Pulmonary artery endothelial cell (primary cell): ENCODE data around the gene CD164L2. TPM values are rescaled to one million over a fixed set of nuclear protein-coding genes. Genes with fewer than 3 reads are reported as not detected.
"Not testable (repeated sequence)": the region's sequence is repeated elsewhere in the genome, so short reads cannot be mapped to it uniquely, and the experiment has no call there.

Experiments
- DNase-seq: peaks from one replicate; pipeline ENCODE4 v3.0.0-alpha.2; 2011; ENCODE audit warnings: low read depth, low spot score
- total RNA-seq: library from RNA; depleted of rRNA; stranded (reverse); fragments of >200 nt; gene quantifications from 2 replicates; pipeline ENCODE4 v1.2.3, GENCODE V29; 2014

The CD164L2 gene
- not detected in 2 replicates for total RNA-seq

DNA sequence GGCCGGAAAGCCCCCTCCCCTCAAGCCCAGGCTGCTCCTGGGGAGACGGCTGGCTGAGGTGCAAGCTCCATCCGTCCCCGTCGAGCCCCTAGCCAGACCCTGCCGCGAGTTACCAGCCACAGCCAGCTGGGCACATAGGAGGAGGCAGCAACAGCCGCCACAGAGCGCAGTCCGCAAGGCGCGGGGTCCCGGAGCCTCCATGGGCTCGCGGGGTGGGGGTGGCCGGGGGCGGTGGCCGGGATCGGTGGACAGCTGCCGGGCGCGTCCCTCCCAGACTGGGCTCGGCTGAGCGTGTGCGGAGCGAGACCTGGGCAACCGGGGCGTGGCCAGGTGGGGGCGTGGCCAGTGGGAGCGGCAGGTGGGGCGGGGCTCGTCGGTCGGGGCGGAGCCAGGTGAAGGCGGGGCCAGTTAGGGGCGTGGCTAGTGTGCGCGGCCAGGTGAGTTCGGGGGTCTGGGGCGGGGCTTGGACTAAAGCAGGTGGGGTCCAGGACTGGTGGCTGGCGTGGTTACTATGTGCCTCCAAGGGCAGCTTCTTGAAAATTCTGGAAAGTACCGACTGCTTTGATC is at the start of gene CD164L2:
TSS of gene CD164L2 (minus strand) at position 295 of the 567 bp plus-strand sequence. CDS start at position 201, 94 bp downstream.
- no peak for DNase-seq

DNA sequence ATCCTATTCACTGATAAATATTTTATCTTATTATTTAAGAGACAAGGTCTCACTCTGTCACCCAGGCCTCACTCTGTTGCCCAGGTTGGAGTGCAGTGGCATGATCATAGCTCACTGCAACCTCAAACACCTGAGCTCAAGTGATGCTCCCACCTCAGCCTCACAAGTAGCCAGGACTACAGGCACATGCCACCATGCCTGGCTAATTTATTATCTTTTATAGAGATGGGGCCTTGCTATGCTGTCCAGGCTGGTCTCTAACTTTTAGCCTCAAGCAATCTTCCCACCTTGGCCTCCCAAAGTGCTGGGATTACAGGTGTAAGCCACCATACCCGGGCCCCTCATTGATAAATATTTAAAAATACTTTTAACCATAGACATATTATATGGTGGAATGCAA is 49.6 kb upstream of the CD164L2 start:
- DNase-seq: not testable (repeated sequence)

DNA sequence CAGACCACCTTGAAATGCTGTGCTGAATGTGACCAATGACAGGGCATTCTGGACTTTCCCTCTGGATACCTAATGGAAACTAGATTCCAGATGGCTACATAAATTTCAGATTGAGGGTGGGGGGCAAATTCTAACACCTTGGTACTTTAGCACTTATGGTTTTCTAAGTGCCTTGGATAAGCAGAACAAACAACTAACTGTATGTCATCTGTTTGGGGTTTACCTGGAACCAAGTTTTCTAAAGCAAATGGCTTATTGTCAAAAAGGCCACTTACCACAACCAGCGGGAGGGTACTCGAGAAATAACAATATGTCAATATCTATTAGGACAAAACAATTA is 48.4 kb upstream of the CD164L2 start:
- DNase-seq: no peak

DNA sequence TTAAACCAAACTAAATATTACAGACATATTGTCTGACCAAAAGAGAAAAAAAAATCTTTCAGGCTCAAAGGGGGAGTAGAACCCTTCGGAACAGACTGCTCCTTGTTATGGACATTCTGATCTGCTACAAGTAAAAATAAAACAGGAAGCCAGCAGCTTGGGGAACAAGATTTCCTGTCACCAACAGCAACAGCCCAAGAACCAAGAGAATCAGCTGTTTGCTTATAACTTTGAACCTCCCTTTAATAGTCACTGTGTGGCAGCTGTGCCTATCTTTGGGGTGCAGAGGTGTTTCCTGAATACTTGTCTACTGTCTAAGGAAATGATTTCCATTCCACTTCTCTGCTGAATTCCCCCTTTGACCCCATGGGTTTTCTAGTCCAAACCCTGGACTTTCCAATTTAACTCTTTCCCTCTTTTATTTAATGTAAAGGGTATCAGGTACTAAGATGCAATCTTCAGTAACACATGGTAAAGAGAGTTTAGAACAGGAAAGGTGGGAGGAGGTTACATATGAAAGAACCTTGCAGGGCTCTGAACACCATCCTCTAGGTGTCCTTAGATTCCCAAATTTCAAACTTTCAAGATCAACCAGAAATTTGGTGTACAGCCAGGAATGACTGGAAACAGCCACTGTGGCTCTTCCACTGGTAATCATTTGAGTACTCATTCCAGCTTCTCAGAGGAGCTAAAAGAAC is 47.9 kb upstream of the CD164L2 start:
- DNase-seq: peak; percentile 66

DNA sequence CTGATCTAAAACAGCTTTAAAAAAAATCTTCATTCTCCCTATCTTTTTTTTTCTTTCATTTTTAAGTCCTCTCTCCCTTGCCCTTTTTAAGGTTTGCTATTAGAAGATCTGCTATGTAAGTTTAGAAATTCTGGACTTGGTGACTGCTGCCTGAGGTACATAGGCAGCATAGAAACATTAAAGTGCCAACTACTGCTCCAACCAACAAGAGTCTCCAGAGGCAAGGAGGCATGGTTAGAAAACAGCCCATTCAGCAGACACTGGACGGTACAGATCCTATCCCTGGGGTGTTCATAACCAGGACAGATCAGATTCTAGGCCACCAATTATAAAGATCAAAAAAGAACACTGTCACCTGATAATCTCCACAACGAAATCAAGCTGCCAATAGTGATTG is 45.9 kb upstream of the CD164L2 start:
- no peak for DNase-seq

DNA sequence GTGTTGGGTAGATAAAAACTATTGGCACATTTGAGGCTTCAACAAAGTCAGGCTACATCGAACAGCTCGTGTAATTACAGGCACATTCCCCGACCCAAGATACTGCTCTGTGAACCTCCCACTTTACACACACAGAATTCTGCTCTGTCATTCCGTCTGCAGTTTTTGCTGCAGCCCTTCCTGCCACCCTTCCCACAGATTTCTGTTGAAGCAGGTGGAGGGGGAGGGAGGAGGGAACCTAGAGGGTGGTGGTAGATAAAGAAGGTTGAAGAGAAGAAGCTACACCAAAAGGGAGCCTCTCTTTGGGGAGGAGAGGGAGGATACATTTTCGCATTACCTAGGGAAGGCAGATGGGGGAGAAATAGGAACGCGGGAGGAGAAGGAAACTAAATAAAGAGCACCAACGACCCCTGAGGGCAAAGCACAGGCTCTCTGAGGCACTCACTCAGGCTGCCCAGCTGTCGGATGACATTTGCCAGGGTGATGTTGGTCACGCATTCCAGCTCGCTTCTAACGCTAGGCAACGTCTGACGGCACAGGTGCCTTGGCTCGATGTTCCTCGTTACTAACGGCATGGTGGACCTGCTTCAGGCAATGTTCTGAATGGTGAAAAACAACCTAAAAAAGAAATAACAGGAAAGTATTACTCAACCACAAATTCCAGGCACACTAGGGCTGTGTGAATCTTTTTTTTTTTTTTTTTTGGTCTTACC is 45.3 kb upstream of the CD164L2 start:
- DNase-seq: peak; percentile 73

DNA sequence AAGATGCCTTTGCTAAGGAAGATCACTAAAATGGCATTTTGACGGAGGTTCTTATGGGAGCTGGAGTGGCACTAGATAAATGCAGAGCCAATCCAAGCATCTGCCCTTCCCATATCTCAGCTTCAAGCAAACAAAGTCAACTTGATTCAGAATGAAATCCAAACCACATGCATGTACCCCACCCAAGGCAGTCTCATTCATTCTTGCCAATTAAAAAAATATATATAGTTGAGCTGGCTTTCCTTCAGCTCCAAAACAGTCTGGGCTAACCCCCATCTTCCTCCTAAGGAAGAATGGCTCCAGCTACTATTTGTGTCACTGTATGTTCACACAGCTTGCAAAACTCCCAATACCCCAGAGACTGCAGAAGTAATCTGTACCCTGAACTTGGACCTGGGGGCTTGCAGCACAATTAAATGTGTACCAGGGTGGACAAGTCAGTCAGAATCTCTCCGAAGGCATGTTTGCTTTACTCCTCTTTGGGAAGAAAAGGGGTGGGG is 44.7 kb upstream of the CD164L2 start:
- no peak for DNase-seq

DNA sequence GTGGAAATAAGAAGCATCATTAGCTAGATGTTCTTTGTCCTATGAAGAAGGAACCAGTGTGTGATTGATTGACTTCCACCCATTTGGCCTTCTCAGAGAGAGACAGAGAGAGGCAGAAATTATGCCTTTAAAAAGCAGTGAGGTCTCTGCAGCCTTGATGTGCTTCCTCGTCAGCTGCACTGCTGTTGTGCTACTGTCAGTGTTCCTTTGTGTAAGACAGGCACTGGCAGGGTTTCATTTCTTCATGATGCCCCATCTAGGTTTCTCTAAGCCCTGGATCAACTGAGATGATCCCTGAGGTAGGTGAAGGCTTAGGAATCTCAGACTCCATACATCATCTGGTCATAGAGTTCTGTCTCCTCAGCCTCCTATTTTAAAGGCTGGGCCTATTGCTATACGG is 44.2 kb upstream of the CD164L2 start:
- no peak for DNase-seq

DNA sequence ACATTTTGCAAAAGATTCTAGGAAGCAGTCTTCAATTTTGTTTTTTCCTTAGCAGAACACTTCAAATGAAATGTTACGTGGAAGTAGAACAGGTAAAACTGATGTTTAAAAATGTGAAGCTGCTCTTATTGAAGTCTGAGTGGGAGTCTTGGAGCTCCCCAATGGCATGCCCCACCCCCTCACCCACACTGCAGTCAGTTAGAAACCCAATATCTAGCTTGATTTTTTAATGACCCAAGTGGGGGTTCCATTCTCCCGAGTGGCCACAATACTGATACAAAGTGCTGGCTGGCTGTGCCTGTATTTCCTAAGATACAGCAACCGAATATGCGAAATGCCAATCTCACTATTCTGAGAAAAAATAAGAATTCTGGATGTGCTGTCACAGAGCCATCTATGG is 40.6 kb upstream of the CD164L2 start:
- no peak for DNase-seq

DNA sequence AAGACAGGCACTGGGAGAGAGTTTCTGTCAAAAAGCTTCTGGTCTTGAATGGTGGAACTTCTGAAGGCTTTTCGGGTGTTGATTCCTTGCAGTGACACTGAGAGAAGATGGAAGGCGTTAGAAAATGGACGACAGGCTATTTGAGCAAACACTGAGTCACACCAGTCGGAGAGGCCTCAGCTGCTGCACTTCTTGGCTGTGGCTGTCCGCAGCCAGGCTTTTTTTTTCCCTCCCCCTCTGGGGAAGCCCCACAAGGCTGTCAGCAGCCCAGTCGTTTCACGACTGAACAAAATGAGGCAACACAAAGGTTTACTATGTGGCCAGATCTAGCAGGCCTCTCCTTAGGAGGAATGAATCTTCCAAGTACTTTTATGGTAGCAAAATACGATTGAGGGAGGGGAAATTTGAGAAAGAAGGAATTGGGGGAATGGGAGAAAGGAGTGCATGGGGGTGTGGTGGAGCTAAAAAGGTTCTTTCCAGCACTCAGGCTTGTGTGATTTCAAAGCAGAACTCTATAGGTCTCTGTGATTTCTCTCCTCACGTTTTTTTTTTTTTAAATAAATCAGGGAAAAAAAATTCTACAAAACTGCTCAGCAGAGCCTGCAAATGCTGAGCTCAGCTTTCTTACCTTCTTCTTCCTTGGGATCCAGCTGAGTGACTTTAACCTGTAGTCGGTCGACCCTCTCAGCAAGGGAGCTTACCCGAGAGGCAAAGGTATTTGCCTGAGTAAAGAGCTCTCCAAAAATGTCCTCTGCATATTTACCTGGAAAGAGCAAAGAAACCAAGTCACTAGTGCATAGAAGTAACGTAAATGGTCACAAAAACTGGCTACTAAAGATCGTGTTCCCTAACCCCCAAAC is 35.4 kb upstream of the CD164L2 start:
- DNase-seq: peak; percentile 57

DNA sequence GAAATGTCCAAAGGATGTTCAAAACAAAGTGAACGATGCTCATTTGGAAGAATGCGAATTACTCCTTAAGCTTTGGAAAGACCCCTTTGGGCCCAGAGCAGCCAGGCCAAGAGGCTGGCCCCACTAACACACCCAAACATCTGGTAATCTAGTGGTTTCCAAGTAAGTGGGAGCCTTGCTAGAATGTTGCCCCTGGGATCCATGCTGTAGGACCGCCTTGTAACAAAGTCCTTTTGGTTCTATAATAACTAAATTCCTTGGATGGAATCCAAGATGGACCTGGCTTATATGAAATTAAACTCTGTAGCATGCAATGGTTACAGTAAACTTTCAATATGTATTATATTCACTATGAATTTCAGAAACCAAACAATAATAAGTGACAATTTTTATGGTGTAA is 34.6 kb upstream of the CD164L2 start:
- no peak for DNase-seq

DNA sequence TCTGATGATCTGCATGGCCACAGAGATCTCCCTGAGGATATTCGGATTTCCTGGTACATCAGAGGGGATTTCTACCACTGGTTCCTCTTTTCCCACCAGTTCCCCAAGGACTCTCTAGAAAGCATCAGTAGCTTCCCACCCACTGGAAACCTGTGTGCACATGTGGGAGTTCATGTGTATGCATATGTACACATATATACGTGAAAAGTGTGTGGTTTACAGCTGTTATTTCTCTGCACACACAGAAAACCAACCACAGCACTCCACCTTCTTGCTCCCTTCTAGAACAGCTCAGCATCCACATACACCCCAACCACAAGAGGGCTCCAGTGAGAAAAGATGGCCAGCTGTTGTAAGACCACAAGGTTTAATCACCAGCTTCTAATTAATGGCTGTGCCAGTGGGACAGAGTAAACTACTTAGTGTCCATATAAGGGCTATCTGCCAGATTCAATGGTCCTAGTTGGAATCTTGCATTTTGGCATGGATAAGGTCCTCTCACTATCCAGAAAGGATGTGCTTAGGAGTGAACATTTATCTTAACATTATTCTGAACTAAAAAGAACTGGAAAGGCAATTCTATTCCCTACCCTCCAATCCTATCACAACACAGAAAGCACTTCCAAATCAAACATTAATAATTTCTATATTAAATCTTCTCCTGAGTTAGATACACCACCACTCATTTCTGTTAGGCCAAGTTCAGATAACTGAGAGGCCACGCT is 33.4 kb upstream of the CD164L2 start:
- no peak for DNase-seq

DNA sequence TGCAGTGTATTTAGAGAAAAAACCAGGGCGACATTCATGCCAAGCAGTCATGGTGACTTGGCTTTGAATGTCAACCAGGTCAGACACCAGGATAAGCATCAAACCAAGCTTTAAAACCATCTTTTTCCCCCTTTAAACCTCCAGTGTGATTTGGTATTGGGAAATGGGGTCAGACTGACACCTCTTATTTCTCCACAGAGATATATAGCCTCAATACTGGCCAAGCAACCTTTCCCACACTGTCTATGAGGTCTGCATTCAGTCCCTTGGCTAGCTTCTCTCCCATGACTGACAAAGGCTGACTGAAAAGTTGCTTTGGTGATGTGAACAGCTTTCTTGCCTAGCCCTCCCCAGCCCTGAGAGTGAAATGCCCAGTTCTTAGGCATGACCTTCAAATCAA is 31.0 kb upstream of the CD164L2 start:
- DNase-seq: no peak

DNA sequence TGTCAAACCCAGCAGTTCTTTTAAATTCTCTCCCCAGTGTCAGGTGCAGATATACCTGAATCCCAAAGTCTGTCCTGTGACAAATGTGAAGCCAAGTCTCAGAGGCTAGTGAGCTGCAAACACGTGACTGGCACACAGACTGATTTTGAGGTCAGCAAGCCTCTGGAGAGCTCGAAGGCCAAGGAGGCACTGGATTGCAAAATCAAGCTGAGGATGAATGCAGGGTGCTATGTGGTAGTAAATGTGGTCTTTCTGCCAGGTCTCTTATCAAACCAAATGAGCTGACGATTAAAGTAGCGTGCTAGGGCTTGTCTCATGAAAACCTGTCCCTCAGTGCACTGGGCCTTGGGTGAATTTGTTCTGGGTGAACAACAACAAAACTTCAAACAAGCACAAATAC is 29.9 kb upstream of the CD164L2 start:
- DNase-seq: no peak

DNA sequence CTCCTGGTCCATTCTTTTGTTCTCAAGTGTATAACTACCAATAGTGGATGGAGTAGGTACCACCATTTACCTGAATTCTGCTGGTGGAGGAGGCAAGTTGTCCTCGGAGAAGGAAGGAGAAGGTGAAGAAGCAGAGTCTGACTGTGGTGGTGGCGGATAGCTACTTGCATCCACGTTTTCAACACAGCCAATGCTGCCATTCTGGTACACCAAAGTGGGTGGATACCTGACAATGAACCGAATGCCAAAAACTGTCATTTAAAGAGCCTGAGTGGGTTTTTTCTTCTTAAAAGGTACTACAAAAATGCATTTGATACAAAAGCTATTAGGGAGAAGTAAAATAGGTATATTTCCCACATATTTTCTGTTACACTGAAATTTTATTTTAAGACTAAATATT is 29.4 kb upstream of the CD164L2 start:
- DNase-seq: no peak

DNA sequence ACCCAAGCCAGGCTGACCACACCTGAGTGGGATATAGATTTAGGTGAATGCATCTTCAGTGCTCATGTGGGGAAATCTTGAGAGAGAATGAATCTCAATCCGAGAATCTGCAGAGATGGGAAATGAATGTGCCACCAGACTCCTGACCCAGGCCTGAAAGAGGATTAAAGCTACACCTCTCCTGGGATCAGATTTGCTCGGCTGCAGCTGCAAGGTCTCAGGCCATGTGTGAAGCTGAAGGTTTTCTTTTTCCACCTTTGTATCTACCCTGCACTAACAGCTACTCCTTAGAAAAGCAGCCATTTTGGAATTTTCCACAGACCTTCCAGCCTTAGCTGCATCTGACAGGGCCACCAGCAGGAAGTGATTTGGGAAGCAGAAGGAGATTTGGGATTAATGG is 27.6 kb upstream of the CD164L2 start:
- no peak for DNase-seq

DNA sequence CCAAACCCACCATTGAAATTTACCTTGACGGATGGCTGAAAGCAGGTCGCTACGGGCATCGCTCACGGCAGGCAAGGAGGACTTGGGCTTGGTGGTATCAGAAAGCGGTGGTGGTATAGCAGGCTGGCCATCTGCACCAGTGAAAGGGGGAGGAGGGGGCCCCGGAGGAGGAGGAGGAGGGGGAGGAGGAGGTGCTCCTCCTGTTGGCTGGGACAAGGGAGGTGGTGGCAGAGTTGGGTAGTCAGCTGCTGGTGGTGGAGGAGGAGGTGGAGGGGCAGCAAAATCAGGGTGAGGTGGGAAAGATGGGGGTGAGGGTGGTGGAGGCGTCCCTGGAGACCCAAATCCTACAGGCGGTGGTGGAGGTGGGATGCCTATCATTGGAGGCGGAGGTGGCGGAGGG is 26.5 kb upstream of the CD164L2 start:
- no peak for DNase-seq

DNA sequence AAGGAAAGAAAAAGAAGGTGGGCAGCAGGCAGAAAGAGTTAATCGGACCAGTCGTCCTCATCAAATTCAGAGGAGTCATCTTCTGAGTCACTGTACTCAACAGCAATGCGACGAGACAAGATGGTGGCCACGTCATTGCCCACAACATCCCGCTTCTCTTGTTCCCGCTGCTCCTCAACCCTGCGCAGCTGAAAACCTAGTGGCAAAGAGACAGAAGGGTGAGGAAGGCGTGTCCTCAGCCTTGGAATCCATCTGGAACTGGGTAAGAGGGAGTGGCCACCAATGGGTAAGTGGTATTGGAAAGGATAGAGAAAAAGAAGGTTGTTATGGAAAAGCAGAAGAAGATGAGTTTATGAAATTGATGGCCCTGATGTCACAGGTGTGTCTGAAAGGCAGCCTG is 25.0 kb upstream of the CD164L2 start:
- DNase-seq: no peak

DNA sequence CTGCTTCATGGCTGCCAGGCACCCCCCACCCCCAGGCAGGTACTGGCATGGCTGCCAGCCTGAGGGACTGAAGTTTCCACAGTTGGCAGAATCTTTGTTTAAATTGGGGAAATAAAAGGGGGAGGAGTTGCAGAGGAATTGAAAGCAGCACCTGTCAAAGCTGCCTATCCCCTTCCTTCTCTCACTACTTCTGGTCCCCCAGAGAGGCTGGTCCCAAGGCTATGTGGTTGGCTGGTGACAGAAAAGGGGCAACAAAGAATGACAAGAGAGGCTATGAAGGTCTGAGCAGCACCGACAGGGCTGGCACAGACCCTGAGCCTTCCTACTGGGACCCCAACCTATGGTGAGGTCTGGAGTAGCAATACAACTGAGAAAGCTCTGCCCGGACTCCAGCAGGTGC is 23.7 kb upstream of the CD164L2 start:
- DNase-seq: not testable (repeated sequence)

DNA sequence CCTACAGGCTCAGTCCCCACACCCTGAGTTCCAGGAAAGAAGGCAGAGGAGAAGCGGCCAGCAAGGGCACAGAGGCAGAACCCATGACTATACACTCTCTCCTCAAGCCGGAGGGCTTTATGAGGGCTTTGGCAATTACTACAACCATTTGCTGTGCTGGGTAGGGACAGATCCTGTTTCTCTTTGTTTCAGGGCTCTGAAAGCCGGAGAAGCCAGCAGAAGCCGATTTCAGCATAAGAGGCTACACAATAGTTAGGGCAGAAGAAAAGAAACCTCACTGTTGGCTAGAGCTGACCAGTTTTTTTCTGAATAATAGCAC is 23.2 kb upstream of the CD164L2 start:
- no peak for DNase-seq
